Colonic mucosa (tissue), 4 donors: ENCODE measurements around the gene NDUFS3. TPM values are rescaled to one million over a fixed set of nuclear protein-coding genes. Genes with fewer than 3 reads are reported as not detected.
"Not testable (repeated sequence)": the region's sequence is repeated elsewhere in the genome, so short reads cannot be mapped to it uniquely, and the experiment has no call there.

Experiments used
- DNase-seq: peaks from one replicate; pipeline ENCODE4 v3.0.0-alpha.2; 2020
- H3K27ac ChIP-seq: fragments of 200-600 bp; one replicate; pipeline ENCODE4 v1.8.0; 2021
- H3K27me3 ChIP-seq: fragments of 200-600 bp; one replicate; pipeline ENCODE4 v1.8.0; 2021
- H3K36me3 ChIP-seq: fragments of 200-600 bp; one replicate; pipeline ENCODE4 v1.8.0; 2021
- H3K4me1 ChIP-seq: fragments of 200-600 bp; one replicate; pipeline ENCODE4 v1.8.0; 2021; ENCODE audit warnings: mild to moderate bottlenecking
- H3K4me3 ChIP-seq: fragments of 200-600 bp; one replicate; pipeline ENCODE4 v1.8.0; 2021
- H3K9ac ChIP-seq, 2 donors: one replicate each; pipeline ENCODE4 v1.7.0; 2013; ENCODE audit warnings: control low read depth in 2 of 2, low read depth in 2 of 2, low read length in 2 of 2
- H3K9me3 ChIP-seq: fragments of 200-600 bp; one replicate; pipeline ENCODE4 v1.8.0; 2021
- intact Hi-C: fragments of 100-400 bp; cut with DNase I; formaldehyde crosslinking; loops from one replicate; pipeline ENCODE4 v1.14.1; 2022
- total RNA-seq, 2 donors: library from RNA; stranded (reverse); fragmentation: NEBNext Ultra II Directional in 1 of 2; extraction: Animal tissue kit (Norgen Biotek cat#: 25700) in 1 of 2; gene quantifications; one replicate each; pipeline ENCODE4 v1.2.1, GENCODE V29; 2021
- TF ChIP-seq, protein P1 (sequence below): fragments of 200-600 bp; IDR thresholded peaks from one replicate; pipeline ENCODE4 v1.8.0; 2022; ENCODE audit warnings: antibody characterized with exemption, mild to moderate bottlenecking
- donor health status: healthy.
- donor health status: DM: no; HTN: no; CAD: no.
- donor health status: DM: no; HTN: no; CAD: no.

The NDUFS3 gene
- total RNA-seq, result 100 to 1,000 TPM; 228 to 266 TPM

DNA sequence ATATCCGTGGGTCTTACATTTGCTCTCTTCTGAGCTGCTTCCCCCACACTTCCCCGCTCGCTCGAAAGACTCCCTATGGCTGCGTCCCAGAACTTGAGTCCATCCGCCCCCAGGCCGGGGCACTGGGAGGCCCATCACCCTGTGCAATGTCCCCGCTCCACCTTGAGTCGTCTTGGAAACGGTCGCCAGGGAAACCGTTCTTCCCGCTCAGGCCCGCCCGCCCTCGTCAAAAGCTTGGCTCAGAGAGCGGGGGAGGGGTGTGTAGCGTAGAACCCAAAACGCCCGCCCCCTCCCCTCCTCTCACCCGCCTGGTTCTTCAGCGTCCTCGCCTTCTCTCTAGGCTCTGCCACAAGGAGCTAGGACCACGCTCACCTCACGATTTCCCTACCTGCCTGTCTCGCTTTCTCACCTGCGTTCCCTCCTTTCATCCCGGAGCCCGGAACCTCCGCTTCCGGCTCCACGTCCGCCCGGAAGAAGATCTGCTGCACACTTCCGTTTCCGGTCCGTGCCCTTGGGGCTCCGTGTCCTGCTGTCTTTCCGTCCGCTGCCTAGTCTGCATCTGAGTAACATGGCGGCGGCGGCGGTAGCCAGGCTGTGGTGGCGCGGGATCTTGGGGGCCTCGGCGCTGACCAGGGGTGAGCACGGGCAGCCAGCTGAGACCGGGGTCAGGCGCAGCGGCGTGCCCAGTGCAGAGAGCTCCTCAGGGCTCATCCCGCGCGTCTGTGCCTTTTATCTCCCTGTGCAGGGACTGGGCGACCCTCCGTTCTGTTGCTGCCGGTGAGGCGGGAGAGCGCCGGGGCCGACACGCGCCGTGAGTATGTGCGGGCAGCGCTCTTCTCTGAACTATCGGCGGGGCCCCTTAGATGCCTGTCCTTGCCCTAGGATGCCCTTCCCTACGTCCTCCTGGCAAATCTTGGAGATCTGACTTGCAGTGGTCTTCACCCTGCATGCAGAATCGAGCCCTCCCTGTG, at the start of gene NDUFS3, which contains the start of gene KBTBD4:
Gene NDUFS3 (plus strand): TSS at position 551 of the 971 bp plus-strand sequence. CDS start 18 bp downstream, at position 569.
Gene KBTBD4 (minus strand): TSS at position 447 of the 971 bp plus-strand sequence. CDS start 19 bp downstream, at position 428.
- TF ChIP-seq, protein P1, sequence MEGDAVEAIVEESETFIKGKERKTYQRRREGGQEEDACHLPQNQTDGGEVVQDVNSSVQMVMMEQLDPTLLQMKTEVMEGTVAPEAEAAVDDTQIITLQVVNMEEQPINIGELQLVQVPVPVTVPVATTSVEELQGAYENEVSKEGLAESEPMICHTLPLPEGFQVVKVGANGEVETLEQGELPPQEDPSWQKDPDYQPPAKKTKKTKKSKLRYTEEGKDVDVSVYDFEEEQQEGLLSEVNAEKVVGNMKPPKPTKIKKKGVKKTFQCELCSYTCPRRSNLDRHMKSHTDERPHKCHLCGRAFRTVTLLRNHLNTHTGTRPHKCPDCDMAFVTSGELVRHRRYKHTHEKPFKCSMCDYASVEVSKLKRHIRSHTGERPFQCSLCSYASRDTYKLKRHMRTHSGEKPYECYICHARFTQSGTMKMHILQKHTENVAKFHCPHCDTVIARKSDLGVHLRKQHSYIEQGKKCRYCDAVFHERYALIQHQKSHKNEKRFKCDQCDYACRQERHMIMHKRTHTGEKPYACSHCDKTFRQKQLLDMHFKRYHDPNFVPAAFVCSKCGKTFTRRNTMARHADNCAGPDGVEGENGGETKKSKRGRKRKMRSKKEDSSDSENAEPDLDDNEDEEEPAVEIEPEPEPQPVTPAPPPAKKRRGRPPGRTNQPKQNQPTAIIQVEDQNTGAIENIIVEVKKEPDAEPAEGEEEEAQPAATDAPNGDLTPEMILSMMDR, result no peak
- Histone ChIP-seq H3K27ac (peak within 1 kb of the TSS; percentile 77), H3K27me3 (no peaks in the 10 kb centered on the region), H3K36me3 (peaks cover 13% of the 10 kb centered on the region), H3K4me1 (peaks cover 11% of the 10 kb centered on the region), H3K9ac (peak within 1 kb of the TSS; percentile 96 to 98), H3K4me3 (peak within 1 kb of the TSS; percentile 93), H3K9me3 (no peaks in the 10 kb centered on the region)
- peak; percentile 94 for DNase-seq
- intact Hi-C loops, result no loop called here

DNA sequence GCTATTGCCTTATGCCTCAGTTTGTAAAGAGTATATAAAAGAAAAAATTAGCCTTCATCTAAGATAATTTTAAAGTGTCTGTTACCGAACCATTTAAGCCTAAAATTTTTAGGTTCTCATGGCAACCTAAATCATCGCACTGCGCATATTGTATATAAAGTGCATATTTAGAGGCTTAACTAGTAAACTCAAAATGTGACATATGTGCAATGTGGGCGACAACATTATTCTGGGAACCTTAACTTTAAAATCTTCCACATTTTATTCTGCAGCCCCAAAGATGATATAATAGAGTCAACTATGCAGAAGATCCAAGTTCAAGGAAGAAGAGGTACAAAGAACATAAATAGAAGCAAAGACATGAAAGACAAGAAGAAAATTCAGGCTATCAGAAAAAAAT, 48.9 kb upstream of the NDUFS3 start:
- Histone ChIP-seq H3K27ac (no peak overlapping the region), H3K27me3 (no peaks in the 10 kb centered on the region), H3K4me3 (no peak overlapping the region), H3K4me1 (no peaks in the 10 kb centered on the region), H3K9ac (no peak overlapping the region), H3K36me3 (no peaks in the 10 kb centered on the region), H3K9me3 (no peaks in the 10 kb centered on the region)
- TF ChIP-seq, protein P1, result no peak
- intact Hi-C loops, result no loop called here
- no peak for DNase-seq

DNA sequence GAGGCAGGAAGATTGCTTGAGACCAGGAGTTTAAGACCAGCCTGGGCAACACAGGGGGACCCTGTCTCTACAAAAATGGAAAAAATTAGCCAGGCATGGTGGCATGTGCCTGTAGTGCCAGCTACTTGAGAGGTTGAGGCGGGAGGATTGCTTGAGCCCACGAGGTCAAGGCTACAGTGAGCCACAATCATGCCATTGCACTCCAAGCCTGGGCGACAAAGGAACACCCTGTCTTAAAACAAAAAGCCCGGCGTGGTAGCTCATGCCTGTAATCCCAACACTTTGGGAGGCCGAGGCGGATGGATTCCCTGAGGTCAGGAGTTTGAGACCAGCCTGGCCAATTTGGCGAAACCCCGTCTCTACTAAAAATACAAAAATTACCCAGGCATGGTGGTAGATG, 48.2 kb upstream of the NDUFS3 start:
- H3K27ac ChIP-seq, H3K4me3 ChIP-seq, intact Hi-C loops, H3K9ac ChIP-seq, H3K9me3 ChIP-seq, DNase-seq, H3K27me3 ChIP-seq, H3K4me1 ChIP-seq, H3K36me3 ChIP-seq: not testable (repeated sequence)

DNA sequence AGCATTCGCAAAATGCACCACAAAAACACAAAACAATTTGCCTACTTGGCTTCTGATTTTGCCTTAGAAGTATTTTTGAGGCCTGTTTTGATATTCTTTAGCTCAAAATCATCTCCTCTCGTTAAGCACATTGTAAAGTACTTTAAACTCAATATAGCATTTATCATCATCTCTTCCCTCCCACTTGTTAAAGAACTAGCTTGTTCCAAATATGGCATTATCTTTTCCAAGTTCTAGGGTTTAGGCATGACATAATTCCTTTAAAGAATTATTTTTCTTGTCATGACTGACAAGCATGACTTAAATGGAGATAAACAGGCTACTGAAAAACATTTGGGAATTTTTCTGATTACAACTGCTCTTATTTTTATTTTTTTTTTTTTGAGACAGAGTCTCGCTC, 47.2 kb upstream of the NDUFS3 start:
- no peak overlapping the region for H3K27ac ChIP-seq
- TF ChIP-seq, protein P1, result no peak
- no peak overlapping the region for H3K4me3 ChIP-seq
- no peak overlapping the region for H3K9ac ChIP-seq
- H3K9me3 ChIP-seq, result no peaks in the 10 kb centered on the region
- intact Hi-C loops, result no loop called here
- no peaks in the 10 kb centered on the region for H3K4me1 ChIP-seq
- no peaks in the 10 kb centered on the region for H3K27me3 ChIP-seq
- DNase-seq, result no peak
- no peaks in the 10 kb centered on the region for H3K36me3 ChIP-seq

DNA sequence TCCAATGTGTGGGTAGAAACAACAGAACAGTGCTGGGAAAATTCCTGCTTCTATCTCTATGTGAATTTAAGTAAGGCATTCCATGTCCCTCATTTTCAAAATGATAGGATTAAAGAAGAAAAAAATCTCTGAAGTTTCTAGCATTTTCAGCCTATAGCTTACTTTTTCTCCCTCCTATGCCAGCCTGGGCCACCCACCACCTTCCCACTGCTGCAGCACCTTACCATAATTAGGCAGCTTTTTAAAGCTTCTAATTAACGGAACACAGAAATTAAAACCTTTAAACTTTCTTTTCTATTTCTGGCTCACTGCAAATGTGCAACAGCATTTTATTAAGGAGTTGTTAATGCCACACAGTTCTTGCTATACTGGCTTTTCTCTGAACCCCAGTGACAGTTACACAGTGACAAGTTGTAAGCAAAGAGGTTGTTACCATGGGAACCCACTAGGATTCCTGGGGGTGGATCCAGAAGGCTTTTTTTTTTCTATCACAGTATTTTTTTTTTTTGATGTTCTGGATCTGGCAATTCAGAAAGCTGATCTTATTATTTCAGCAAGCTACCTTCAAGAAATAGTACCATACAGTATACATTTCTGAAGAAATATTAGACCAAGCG, 46.2 kb upstream of the NDUFS3 start:
- DNase-seq, result no peak
- Histone ChIP-seq H3K27me3 (no peaks in the 10 kb centered on the region), H3K4me1 (no peaks in the 10 kb centered on the region), H3K4me3 (no peak overlapping the region), H3K9ac (no peak overlapping the region), H3K27ac (no peak overlapping the region), H3K9me3 (no peaks in the 10 kb centered on the region), H3K36me3 (no peaks in the 10 kb centered on the region)
- TF ChIP-seq, protein P1, result no peak
- intact Hi-C loops, result no loop called here
